Transverse colon (tissue), 4 donors: ENCODE results near the gene FLVCR2. TPM values are rescaled to one million over a fixed set of nuclear protein-coding genes. Genes with fewer than 3 reads are reported as not detected.

Experiments used
- DNase-seq: peaks from one replicate; pipeline ENCODE4 v3.0.0-alpha.2; 2019
- H3K27ac ChIP-seq, 4 donors: fragments of 200-600 bp; sonication (generic); 2 replicates each; pipeline ENCODE4 v1.5.1; 2016 to 2018; ENCODE audit warnings: inconsistent platforms in 4 of 4
- H3K27me3 ChIP-seq: fragments of 200-600 bp; sonication (generic); 2 replicates; pipeline ENCODE4 v1.5.1; 2017; ENCODE audit warnings: inconsistent platforms
- H3K36me3 ChIP-seq, 4 donors: fragments of 200-600 bp; sonication (generic); 2 replicates each; pipeline ENCODE4 v1.5.1; 2017 to 2019; ENCODE audit warnings: inconsistent platforms in 4 of 4
- H3K4me1 ChIP-seq, 4 donors: fragments of 200-600 bp; sonication (generic); 2 replicates each; pipeline ENCODE4 v1.5.1; 2017 to 2020; ENCODE audit warnings: inconsistent platforms in 4 of 4
- H3K4me3 ChIP-seq, 4 donors: fragments of 200-600 bp; sonication (generic); 1 replicate in 1 of 4; 2 replicates in 3 of 4; pipeline versions ENCODE4 v1.5.1 to v1.6.1; 2017 to 2019; ENCODE audit warnings: inconsistent platforms in 4 of 4
- H3K9me3 ChIP-seq, 2 donors: fragments of 200-600 bp; sonication (generic); 2 replicates each; pipeline ENCODE4 v1.5.1; 2017 to 2019; ENCODE audit warnings: inconsistent platforms in 2 of 2
- CTCF ChIP-seq, 5 experiments: fragments of 200-600 bp in 3 of 5; fragments of 450-650 bp in 2 of 5; sonication (generic) in 3 of 5; IDR thresholded peaks; 1 replicate in 2 of 5; 2 replicates in 3 of 5; pipeline ENCODE4 v1.5.1; 2016 to 2017; ENCODE audit warnings: antibody characterized with exemption in 5 of 5, inconsistent platforms in 3 of 5, mild to moderate bottlenecking in 2 of 5, moderate library complexity in 1 of 5
- EP300 ChIP-seq: sonication (generic); formaldehyde crosslinking; IDR thresholded peaks from one replicate; pipeline ENCODE4 v1.6.1; 2017; ENCODE audit warnings: antibody characterized with exemption, low read depth
- POLR2A ChIP-seq: fragments of 450-650 bp; IDR thresholded peaks from one replicate; pipeline ENCODE4 v1.6.1; 2016; ENCODE audit warnings: antibody characterized with exemption, mild to moderate bottlenecking, moderate library complexity
- POLR2AphosphoS5 ChIP-seq, 3 donors: sonication (generic); formaldehyde crosslinking; IDR thresholded peaks; one replicate each; pipeline ENCODE4 v1.6.1; 2016; ENCODE audit warnings: antibody characterized with exemption in 3 of 3
- WGBS, 2 donors: methylation state at CpG; one replicate each; pipeline ENCODE4 v1.1.5; 2018; ENCODE audit warnings: low coverage in 1 of 2; 5-methylcytosine and 5-hydroxymethylcytosine counted together
- in situ Hi-C, 4 donors: fragments of 200-750 bp; cut with MboI; loops; one replicate each; pipeline versions ENCODE4 v1.15.0 to v1.15.1; 2017; ENCODE audit warnings: low sequenced_read_pairs in 3 of 4, low pct_ligation_motif_present in 1 of 4, low pct_unique_long_range_greater_than_20kb in 1 of 4
- intact Hi-C: fragments of 100-400 bp; cut with DNase I; formaldehyde crosslinking; loops from one replicate; pipeline ENCODE4 v1.15.1; 2023; ENCODE audit warnings: low total_unique reads
- total RNA-seq, 4 donors: library from RNA; depleted of rRNA; stranded (reverse); fragments of >200 nt; gene quantifications; one replicate each; pipeline ENCODE4 v1.1.0, GENCODE V29; 2016

The FLVCR2 gene
- total RNA-seq, 4 donors from 2014 or later, result 6.2 to 54.5 (median 45.0) TPM

GRCh38 chr14:75626396-75626795 is 48.0 kb downstream of the FLVCR2 start:
- TF ChIP-seq POLR2A (no peak), EP300 (no peak), POLR2AphosphoS5 (IDR thresholded peaks at IDR 0.05) (no peak), CTCF (IDR thresholded peaks at IDR 0.05) (no peak)
- no peak for DNase-seq
- peaks cover 0 to 14% (median 7%) of the 10 kb centered on the region in 4 donors for H3K4me1 ChIP-seq
- H3K27me3 ChIP-seq, result no peaks in the 10 kb centered on the region
- intact Hi-C loops, result no loop called here
- H3K4me3 ChIP-seq, result no peak overlapping the region
- in situ Hi-C loops, result no loop called here
- no peaks in the 10 kb centered on the region for H3K36me3 ChIP-seq
- H3K9me3 ChIP-seq, result no peaks in the 10 kb centered on the region
- 82 to 96% methylated on average over 3 of the region's 3 CpGs for WGBS, 2 donors
- H3K27ac ChIP-seq, result no peak overlapping the region

GRCh38 chr14:75626863-75627262 is 48.4 kb downstream of the FLVCR2 start:
- intact Hi-C loops, result no loop called here
- Histone ChIP-seq H3K27me3 (no peaks in the 10 kb centered on the region), H3K4me1 (peaks cover 0 to 14% (median 7%) of the 10 kb centered on the region in 4 donors), H3K36me3 (no peaks in the 10 kb centered on the region), H3K27ac (peak overlapping the region in 1 of 4 donors; percentile 4), H3K9me3 (no peaks in the 10 kb centered on the region), H3K4me3 (no peak overlapping the region)
- in situ Hi-C loops, result no loop called here
- no peak for DNase-seq
- no peak for TF ChIP-seq CTCF (IDR thresholded peaks at IDR 0.05)
- TF ChIP-seq POLR2AphosphoS5 (IDR thresholded peaks at IDR 0.05), result no peak
- no peak for TF ChIP-seq POLR2A
- no peak for TF ChIP-seq EP300
- 84% methylated on average over 2 to 3 of the region's 3 CpGs for WGBS, 2 donors

GRCh38 chr14:75627406-75627805 is 49.0 kb downstream of the FLVCR2 start:
- peak overlapping the region in 2 of 4 donors; percentile 5 to 20 for H3K27ac ChIP-seq
- H3K36me3 ChIP-seq, result no peaks in the 10 kb centered on the region
- H3K4me1 ChIP-seq, result peaks cover 0 to 14% (median 7%) of the 10 kb centered on the region in 4 donors
- DNase-seq, result peak; percentile 37
- intact Hi-C loops, result no loop called here
- in situ Hi-C loops, result no loop called here
- TF ChIP-seq POLR2AphosphoS5 (IDR thresholded peaks at IDR 0.05) (no peak), POLR2A (no peak), CTCF (IDR thresholded peaks at IDR 0.05) (no peak), EP300 (no peak)
- H3K9me3 ChIP-seq, result no peaks in the 10 kb centered on the region
- no peak overlapping the region for H3K4me3 ChIP-seq
- WGBS, 2 donors, result 76% methylated on average over 4 of the region's 4 CpGs; no CpG with 5 or more reads in 1 of the 2 donors
- H3K27me3 ChIP-seq, result no peaks in the 10 kb centered on the region

- in situ Hi-C loops (no loop called here), intact Hi-C loops (no loop called here)
- TF ChIP-seq CTCF (IDR thresholded peaks at IDR 0.05) (no peak), POLR2A (no peak), POLR2AphosphoS5 (IDR thresholded peaks at IDR 0.05) (no peak), EP300 (no peak)
- Histone ChIP-seq H3K4me3 (no peak overlapping the region), H3K27me3 (no peaks in the 10 kb centered on the region), H3K4me1 (peaks cover 0 to 5% (median 3%) of the 10 kb centered on the region in 4 donors), H3K27ac (no peak overlapping the region), H3K9me3 (no peaks in the 10 kb centered on the region), H3K36me3 (no peaks in the 10 kb centered on the region)
- 91 to 95% methylated on average over 3 of the region's 3 CpGs for whole genome bisulfite sequencing, 2 donors
- DNase-seq, result no peak
Measured at GRCh38 chr14:75628816-75629215, 50.4 kb downstream of the FLVCR2 start.
